GM23338 (cell line): ENCODE measurements around the gene SELENBP1. TPM values are rescaled to one million over a fixed set of nuclear protein-coding genes. Genes with fewer than 3 reads are reported as not detected.

Source experiments
- ATAC-seq: fragments of 200-7000 bp; cut with Tn5 transposase; 3 replicates; pipeline ENCODE4 v1.9.1; 2020
- DNase-seq: peaks from one replicate; pipeline ENCODE4 v3.0.0-alpha.2; 2015; ENCODE audit warnings: low spot score
- H2AFZ ChIP-seq: fragments of 200-600 bp; sonication (generic); 2 replicates; pipeline ENCODE4 v1.8.0; 2016; ENCODE audit warnings: antibody characterized with exemption, mild to moderate bottlenecking, moderate library complexity
- H3F3A ChIP-seq: fragments of 200-600 bp; sonication (generic); replicated peaks from 2 replicates; pipeline ENCODE4 v1.8.0; 2017; ENCODE audit warnings: antibody characterized with exemption, mixed run types, low read depth
- H3K27ac ChIP-seq: fragments of 200-600 bp; sonication (generic); 2 replicates; pipeline ENCODE4 v1.6.1; 2016; ENCODE audit warnings: low read depth
- H3K27me3 ChIP-seq: fragments of 200-600 bp; sonication (generic); 2 replicates; pipeline ENCODE4 v1.8.0; 2016; ENCODE audit warnings: mild to moderate bottlenecking, mixed run types, moderate library complexity; ENCODE audit not compliant: insufficient read depth
- H3K36me3 ChIP-seq: fragments of 200-600 bp; sonication (generic); 2 replicates; pipeline ENCODE4 v1.8.0; 2016; ENCODE audit warnings: mild to moderate bottlenecking; ENCODE audit not compliant: insufficient read depth
- H3K4me1 ChIP-seq: fragments of 200-600 bp; sonication (generic); 2 replicates; pipeline ENCODE4 v1.8.0; 2016; ENCODE audit warnings: mild to moderate bottlenecking, moderate library complexity; ENCODE audit not compliant: insufficient read depth
- H3K4me2 ChIP-seq: fragments of 200-600 bp; sonication (generic); 2 replicates; pipeline ENCODE4 v1.7.1; 2017; ENCODE audit warnings: mixed run types
- H3K4me3 ChIP-seq: fragments of 200-600 bp; sonication (generic); 2 replicates; pipeline ENCODE4 v1.6.1; 2016; ENCODE audit warnings: mixed run types
- H3K79me2 ChIP-seq: fragments of 200-600 bp; sonication (generic); replicated peaks from 2 replicates; pipeline ENCODE4 v1.8.0; 2017; ENCODE audit warnings: mild to moderate bottlenecking; ENCODE audit not compliant: insufficient read depth
- H3K9me2 ChIP-seq: fragments of 200-600 bp; sonication (generic); 2 replicates; pipeline ENCODE4 v1.8.0; 2017; ENCODE audit not compliant: insufficient read depth
- H4K20me1 ChIP-seq: fragments of 200-600 bp; sonication (generic); replicated peaks from 2 replicates; pipeline ENCODE4 v1.8.0; 2017; ENCODE audit warnings: mild to moderate bottlenecking; ENCODE audit not compliant: insufficient read depth
- H3K27ac Mint-ChIP-seq: 2 replicates; pipeline ENCODE4 v1.8.0; 2020; ENCODE audit warnings: inconsistent platforms, mild to moderate bottlenecking, moderate library complexity, mixed read lengths
- H3K27me3 Mint-ChIP-seq: 3 replicates; pipeline ENCODE4 v1.8.0; 2022; ENCODE audit warnings: low read depth, mild to moderate bottlenecking, moderate library complexity, mixed read lengths, inconsistent platforms; ENCODE audit not compliant: insufficient read depth, poor library complexity
- H3K36me3 Mint-ChIP-seq: 3 replicates; pipeline ENCODE4 v1.8.0; 2021; ENCODE audit warnings: low read depth, mild to moderate bottlenecking, inconsistent platforms, moderate library complexity, mixed read lengths
- H3K4me1 Mint-ChIP-seq: 3 replicates; pipeline ENCODE4 v1.8.0; 2020; ENCODE audit warnings: mild to moderate bottlenecking, inconsistent platforms, mixed read lengths
- H3K4me3 Mint-ChIP-seq: 3 replicates; pipeline ENCODE4 v1.8.0; 2021; ENCODE audit warnings: moderate library complexity, mild to moderate bottlenecking, inconsistent platforms, mixed read lengths
- H3K9me3 Mint-ChIP-seq: 3 replicates; pipeline ENCODE4 v1.8.0; 2020; ENCODE audit warnings: moderate library complexity, mild to moderate bottlenecking, inconsistent platforms, mixed read lengths
- CREB1 ChIP-seq: fragments of 250-450 bp; sonication (Bioruptor Pico); IDR thresholded peaks from 2 replicates; pipeline ENCODE4 v1.5.0; 2020; ENCODE audit warnings: low read depth, mild to moderate bottlenecking, moderate library complexity
- ETS1 ChIP-seq: IDR thresholded peaks from 2 replicates; pipeline ENCODE4 v1.6.1; 2016; ENCODE audit warnings: antibody characterized with exemption
- EZH2 ChIP-seq: fragments of 200-600 bp; sonication (generic); IDR thresholded peaks from one replicate; pipeline ENCODE4 v1.8.0; 2017; ENCODE audit warnings: antibody characterized with exemption, mild to moderate bottlenecking, low read depth; ENCODE audit not compliant: unreplicated experiment
- EZH2phosphoT487 ChIP-seq: fragments of 200-600 bp; sonication (generic); IDR thresholded peaks from one replicate; pipeline ENCODE4 v1.8.1; 2018; ENCODE audit warnings: antibody characterized with exemption; ENCODE audit not compliant: unreplicated experiment
- NANOG ChIP-seq: IDR thresholded peaks from 2 replicates; pipeline ENCODE4 v1.6.1; 2016; ENCODE audit warnings: antibody characterized with exemption, borderline replicate concordance
- POLR2AphosphoS5 ChIP-seq: IDR thresholded peaks from 2 replicates; pipeline ENCODE4 v1.6.1; 2016; ENCODE audit warnings: antibody characterized with exemption, low read depth
- STAT1 ChIP-seq: IDR thresholded peaks from one replicate; pipeline ENCODE4 v1.6.1; 2016; ENCODE audit warnings: antibody characterized with exemption; ENCODE audit not compliant: unreplicated experiment
- ZNF114 ChIP-seq: fragments of 250-450 bp; sonication (Bioruptor Pico); IDR thresholded peaks from 2 replicates; pipeline ENCODE4 v1.5.0; 2020; ENCODE audit warnings: mild to moderate bottlenecking, moderate library complexity
- ZNF331 ChIP-seq: fragments of 250-450 bp; sonication (Bioruptor Pico); IDR thresholded peaks from 2 replicates; pipeline ENCODE4 v1.5.0; 2020; ENCODE audit warnings: low read depth, mild to moderate bottlenecking, moderate library complexity
- polyA plus RNA-seq: library from polyadenylated mRNA; unstranded; fragments of >200 nt; fragmentation: Nextera tagmentation; extraction: Ambion mirVana; gene quantifications from 2 replicates; pipeline ENCODE4 v1.2.1, GENCODE V29; 2016
- total RNA-seq: library from RNA; depleted of rRNA; stranded (reverse); fragments of >200 nt; shearing (Covaris generic); gene quantifications from 2 replicates; pipeline ENCODE4 v1.2.3, GENCODE V29; 2014
- TF ChIP-seq, protein P1 (sequence below), 2 experiments: fragments of 200-600 bp in 1 of 2; sonication (generic) in 1 of 2; conservative IDR thresholded peaks; 2 replicates each; pipeline versions ENCODE4 v1.5.1 to v1.6.1; 2016 to 2017; ENCODE audit warnings: antibody characterized with exemption in 2 of 2, low read depth in 2 of 2, mild to moderate bottlenecking in 2 of 2, moderate library complexity in 1 of 2
- TF ChIP-seq, protein P2 (sequence below): IDR thresholded peaks from one replicate; pipeline ENCODE4 v1.6.1; 2018; ENCODE audit warnings: antibody characterized with exemption; ENCODE audit not compliant: unreplicated experiment

SELENBP1 gene
- total and polyA plus RNA-seq, 2 experiments from 2014 or later = 10.7 to 13.4 TPM

DNA sequence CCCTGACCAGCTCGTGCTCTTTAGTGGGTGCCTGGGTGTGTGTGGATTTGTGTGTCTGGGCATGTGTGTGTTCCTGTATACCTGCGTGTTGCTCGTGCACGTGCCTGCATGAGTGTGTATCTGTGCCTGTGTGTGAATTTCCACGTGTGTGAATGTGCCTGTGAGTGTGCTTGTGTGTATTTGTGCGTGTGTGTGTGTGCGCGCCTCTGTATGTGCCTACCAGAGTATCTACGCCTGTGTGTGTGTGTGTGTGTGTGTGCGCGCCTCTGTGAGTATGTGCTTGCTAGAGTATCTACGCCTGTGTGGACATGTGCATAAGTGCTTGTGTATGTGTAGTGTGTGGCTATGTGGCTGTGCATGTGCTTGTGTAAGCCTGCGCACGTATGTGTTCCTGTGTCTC lies 691 bp upstream of the SELENBP1 start:
- DNase-seq = no peak
- Histone ChIP-seq H3K4me3 (no peak overlapping the region), H3K9me2 (no peaks in the 10 kb centered on the region), H3K27me3 (no peaks in the 10 kb centered on the region), H3K4me1 (peaks cover 16% of the 10 kb centered on the region), H2AFZ (no peak overlapping the region; the same call in 1 of the 2 replicates), H3K27ac (no peak overlapping the region), H3F3A (no peaks in the 10 kb centered on the region), H3K79me2 (no peaks in the 10 kb centered on the region), H3K36me3 (no peaks in the 10 kb centered on the region), H4K20me1 (no peaks in the 10 kb centered on the region), H3K4me2 (peak overlapping the region; percentile 69; the same call in 1 of the 2 replicates)
- ATAC-seq = no peak
- Mint-ChIP-seq H3K4me1 (peaks cover 27% of the 10 kb centered on the region), H3K36me3 (no peaks in the 10 kb centered on the region), H3K9me3 (no peaks in the 10 kb centered on the region; the same call in 2 of the 3 replicates), H3K27ac (peak overlapping the region; percentile 83), H3K27me3 (peaks cover 14% of the 10 kb centered on the region), H3K4me3 (peak overlapping the region; percentile 20; the same call in 1 of the 3 replicates)
- TF ChIP-seq EZH2 (no peak), ZNF114 (no peak), CREB1 (no peak), ZNF331 (no peak), ETS1 (no peak), POLR2AphosphoS5 (no peak), NANOG (no peak), EZH2phosphoT487 (no peak), STAT1 (no peak)
- TF ChIP-seq, protein P1, sequence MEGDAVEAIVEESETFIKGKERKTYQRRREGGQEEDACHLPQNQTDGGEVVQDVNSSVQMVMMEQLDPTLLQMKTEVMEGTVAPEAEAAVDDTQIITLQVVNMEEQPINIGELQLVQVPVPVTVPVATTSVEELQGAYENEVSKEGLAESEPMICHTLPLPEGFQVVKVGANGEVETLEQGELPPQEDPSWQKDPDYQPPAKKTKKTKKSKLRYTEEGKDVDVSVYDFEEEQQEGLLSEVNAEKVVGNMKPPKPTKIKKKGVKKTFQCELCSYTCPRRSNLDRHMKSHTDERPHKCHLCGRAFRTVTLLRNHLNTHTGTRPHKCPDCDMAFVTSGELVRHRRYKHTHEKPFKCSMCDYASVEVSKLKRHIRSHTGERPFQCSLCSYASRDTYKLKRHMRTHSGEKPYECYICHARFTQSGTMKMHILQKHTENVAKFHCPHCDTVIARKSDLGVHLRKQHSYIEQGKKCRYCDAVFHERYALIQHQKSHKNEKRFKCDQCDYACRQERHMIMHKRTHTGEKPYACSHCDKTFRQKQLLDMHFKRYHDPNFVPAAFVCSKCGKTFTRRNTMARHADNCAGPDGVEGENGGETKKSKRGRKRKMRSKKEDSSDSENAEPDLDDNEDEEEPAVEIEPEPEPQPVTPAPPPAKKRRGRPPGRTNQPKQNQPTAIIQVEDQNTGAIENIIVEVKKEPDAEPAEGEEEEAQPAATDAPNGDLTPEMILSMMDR (conservative IDR thresholded peaks at IDR 0.05; ENCODE audit: low read depth in 2 of 2) = no peak
- TF ChIP-seq, protein P2, sequence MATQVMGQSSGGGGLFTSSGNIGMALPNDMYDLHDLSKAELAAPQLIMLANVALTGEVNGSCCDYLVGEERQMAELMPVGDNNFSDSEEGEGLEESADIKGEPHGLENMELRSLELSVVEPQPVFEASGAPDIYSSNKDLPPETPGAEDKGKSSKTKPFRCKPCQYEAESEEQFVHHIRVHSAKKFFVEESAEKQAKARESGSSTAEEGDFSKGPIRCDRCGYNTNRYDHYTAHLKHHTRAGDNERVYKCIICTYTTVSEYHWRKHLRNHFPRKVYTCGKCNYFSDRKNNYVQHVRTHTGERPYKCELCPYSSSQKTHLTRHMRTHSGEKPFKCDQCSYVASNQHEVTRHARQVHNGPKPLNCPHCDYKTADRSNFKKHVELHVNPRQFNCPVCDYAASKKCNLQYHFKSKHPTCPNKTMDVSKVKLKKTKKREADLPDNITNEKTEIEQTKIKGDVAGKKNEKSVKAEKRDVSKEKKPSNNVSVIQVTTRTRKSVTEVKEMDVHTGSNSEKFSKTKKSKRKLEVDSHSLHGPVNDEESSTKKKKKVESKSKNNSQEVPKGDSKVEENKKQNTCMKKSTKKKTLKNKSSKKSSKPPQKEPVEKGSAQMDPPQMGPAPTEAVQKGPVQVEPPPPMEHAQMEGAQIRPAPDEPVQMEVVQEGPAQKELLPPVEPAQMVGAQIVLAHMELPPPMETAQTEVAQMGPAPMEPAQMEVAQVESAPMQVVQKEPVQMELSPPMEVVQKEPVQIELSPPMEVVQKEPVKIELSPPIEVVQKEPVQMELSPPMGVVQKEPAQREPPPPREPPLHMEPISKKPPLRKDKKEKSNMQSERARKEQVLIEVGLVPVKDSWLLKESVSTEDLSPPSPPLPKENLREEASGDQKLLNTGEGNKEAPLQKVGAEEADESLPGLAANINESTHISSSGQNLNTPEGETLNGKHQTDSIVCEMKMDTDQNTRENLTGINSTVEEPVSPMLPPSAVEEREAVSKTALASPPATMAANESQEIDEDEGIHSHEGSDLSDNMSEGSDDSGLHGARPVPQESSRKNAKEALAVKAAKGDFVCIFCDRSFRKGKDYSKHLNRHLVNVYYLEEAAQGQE = no peak
